Activated CD4-positive, CD25-positive, alpha-beta regulatory T cell treated with anti-CD3 and anti-CD28 coated beads, Interleukin-2, amount 50 U/mL, for 72 hours (primary cell): ENCODE data around the gene LAMP5.

Source experiments
- DNase-seq: peaks from one replicate; pipeline ENCODE4 v3.0.0; 2021

The LAMP5 gene

GRCh38 chr20:9550283-9550682 lies 35.9 kb downstream of the LAMP5 start:
- no peak for DNase-seq

DNA sequence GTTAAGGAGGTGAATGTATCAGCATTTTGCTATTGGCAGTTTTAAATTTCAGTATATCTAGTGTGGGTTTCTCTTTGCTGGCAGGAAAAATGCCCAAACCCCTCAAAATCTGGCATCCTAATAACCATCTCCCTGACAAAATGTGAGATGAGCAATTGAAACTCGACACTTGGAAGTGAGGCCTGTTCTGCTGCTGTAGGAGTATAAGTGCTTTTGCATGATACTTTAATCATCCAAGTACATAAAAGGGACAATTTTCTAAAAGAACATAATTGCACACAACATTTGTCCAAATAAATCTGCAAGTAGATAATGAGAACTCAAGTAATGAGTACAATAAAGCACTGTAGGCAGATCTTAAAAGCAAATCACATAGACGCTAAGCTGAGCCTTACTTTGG lies 36.5 kb downstream of the LAMP5 start:
- DNase-seq: no peak

DNA sequence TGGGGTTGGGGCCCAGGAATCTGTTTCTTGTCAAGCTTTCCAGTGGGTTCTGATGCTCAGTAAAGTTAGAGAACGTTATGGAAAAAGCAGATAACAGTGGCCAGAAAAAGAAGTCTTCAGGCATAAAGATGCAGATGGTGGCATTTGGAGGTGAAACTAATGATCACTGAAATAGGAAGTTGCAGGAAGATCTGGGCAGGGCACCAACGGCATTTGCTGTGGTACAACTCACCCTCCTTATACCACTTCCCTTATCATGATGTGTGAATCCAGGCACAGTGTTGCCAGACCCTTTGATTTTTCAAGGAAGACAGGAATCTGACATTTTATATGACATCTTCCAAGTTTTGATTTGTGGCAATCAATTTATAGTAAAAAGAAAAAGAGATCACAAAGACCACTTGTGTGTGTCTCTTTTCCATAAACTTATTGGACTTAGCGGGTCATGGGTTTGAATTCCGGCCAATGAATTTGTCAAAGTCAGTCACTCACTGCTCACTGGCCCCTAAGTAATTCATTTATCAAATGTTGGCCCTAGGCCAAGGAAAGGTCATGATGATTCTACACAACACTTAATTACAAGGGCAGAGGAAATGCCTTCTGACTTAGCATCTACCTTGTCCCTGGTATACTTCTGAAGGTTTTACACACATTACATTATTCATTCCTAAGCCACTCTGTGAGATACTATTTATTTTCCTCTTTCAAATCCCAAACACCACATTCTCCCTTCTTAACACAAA lies 37.6 kb downstream of the LAMP5 start:
- no peak for DNase-seq

- no peak for DNase-seq
Measured at GRCh38 chr20:9555781-9556180, 41.4 kb downstream of the LAMP5 start.

DNA sequence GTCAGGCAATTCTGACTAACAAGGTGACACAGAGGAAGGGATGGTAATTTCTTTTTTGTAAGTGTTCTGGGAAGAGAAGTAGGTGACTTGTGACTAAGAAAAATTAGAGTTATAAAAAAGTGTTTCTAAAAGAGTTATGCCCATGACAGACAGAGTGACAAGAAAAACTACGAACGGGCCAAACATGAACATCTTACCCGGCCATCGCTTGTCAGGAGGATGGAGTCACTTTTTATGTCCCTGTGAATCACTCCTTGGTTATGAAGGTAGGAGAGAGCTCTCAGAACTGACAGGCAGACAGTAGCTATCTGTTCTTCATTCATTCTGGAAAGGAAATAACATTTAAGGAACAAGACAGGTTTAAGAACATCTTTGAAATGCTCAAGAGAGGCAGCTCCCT lies 43.0 kb downstream of the LAMP5 start:
- DNase-seq: no peak

- DNase-seq: no peak
Measured at GRCh38 chr20:9565910-9566550, 51.6 kb downstream of the LAMP5 start.

- DNase-seq: no peak
Measured at GRCh38 chr20:9566977-9567376, 52.6 kb downstream of the LAMP5 start.

DNA sequence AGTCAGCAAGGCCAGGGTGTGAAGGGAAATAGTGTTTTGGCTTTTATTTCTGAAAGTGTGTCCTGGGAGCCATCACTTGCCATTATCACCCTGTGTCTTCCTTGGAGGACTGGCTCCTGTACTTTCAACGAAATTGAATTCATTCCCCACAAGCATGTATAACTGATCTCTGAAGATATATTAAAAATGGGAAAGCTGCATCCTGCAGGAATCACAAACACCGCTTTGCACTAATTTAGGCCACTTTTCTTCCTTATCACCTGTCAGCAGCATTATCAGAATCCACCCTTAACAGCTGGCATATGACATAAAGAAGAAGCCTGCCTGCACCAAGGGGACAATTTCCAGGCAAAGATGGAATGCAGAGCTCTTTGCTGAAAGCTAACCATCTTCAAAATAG lies 56.2 kb downstream of the LAMP5 start:
- no peak for DNase-seq

DNA sequence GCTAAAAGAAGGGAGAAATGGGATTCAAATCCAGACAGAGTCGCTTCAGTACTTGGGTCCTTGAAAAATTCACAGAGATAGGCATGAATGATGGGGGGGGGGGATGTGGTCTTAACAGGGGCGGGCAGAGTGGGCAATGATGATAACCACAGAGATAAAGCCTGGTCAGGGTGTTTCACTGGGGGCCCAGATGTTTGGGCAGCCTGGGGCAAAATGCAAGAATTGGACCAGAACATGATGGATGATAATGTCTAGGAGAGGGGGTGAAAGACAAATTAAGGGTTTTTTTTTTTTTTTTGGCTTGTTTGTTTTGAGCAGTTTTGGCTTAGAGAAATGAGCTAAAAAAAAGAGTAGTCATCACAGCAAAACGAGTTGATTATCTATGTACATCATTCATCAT lies 57.4 kb downstream of the LAMP5 start:
- no peak for DNase-seq

DNA sequence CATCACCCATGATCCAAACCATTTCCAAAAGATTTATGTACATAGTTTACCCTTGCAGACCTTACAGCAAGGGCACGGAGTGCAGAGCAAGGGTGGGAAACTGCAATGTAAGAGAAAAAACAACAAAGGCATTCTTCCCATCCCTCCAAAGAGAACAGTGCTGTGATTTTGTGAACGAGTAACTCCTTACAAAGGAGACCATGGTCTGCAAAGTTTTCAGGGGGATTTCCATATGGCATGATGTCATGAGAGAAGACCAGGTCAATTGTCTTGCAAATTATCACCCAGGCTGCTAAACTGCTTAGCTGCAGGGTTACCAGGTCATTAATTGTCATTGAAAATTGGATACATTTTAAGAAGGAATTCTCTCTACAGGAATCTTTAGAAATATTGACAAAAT lies 58.3 kb downstream of the LAMP5 start:
- no peak for DNase-seq

DNA sequence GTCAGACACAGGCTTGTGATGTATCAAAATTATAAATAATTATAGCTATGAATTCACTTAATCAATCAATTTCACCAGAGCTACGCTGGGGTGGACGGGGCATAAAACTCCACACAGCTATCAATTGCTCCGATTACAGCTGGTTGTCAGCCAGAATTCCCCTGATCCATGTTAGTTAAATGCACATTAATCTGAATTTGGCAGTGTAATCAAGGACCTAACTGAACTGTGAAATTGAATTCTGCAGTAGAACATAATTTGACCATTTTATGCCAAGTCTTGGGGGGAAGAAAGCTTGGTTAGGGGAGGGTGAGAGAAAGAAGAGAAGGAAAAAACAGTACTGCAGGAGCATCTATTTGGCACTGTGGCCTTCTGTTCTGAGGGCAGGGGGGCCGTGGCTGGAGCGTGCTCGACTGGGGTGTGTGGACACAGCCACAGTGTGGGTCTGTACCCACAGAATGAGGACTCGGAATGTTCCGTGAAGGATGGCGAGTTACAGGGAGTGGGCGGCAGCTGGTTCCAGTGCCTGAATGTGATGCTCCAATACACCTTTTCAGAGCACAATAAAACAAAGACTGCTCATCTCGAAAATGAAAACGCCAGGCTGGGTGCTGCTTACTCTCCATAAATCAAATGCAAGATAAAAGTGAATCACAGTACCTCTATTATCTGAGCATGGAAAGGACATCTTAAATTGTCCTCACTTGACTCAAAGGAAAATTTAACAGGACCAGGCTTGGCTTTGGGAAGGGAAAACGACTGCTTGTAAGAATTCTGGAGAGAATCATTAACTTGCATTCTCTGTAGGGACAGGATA lies 59.2 kb downstream of the LAMP5 start:
- DNase-seq: no peak

GRCh38 chr20:9574181-9574580 lies 59.8 kb downstream of the LAMP5 start:
- no peak for DNase-seq

- no peak for DNase-seq
Measured at GRCh38 chr20:9574776-9575175, 60.4 kb downstream of the LAMP5 start.

DNA sequence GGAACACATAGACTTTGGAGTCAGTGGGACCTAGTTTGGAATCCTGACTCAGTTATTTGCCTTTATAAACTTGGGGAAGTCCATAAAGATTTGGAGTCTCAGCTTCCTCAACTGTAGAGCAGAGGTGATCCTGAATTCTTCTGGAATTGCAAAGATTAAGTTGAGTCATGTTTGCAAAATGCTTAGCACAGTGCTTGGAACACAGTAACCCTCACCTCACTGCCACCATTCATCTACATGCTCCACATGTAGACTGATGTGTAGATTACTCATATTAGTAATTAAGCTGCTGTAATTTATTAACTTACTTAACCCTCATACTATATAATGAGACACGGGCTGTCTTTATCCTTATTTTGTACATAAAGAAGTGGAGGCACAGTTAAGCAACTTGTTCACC lies 61.4 kb downstream of the LAMP5 start:
- no peak for DNase-seq

GRCh38 chr20:9576695-9577094 lies 62.3 kb downstream of the LAMP5 start:
- DNase-seq: no peak

DNA sequence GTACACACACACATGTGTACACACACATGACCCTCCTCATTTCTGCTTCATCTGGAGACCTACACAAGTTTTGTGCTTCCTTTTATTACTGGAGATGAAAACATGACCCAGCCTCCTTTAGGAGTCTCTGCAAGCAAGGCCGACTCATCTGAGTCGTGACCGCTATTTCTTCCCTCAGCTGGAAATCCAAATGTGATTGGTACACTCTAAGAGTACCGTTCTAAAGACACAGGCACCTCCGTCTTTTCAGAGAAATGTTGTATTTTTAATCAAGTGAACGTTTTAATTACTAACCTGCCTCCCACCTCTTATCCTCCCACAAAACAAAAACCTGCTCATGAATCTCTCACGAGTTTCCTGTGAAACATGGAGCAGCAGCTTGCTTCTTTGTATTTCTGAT lies 63.0 kb downstream of the LAMP5 start:
- DNase-seq: no peak

DNA sequence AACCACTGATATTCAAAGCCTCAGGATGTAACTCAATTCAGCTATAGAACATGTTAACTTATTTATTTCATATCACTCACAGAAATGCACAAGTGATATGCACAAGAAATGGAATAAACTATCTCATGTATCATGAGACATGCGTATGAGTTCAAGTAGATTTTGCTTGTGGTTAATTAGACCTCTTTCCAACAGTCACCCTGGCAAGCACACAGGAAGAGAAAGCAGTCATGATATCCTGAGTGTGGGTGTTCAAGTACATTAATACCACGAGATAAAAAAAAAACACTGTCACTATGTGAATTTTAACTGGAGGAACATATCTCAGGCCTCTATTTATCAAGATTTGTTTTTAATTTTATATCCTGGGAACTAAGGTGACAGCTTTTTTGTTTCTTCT lies 64.2 kb downstream of the LAMP5 start:
- no peak for DNase-seq
